ENCODE data around the gene JMJD4. TPM values are rescaled to one million over a fixed set of nuclear protein-coding genes. Genes with fewer than 3 reads are reported as not detected.

Gene JMJD4
- total and polyA plus RNA-seq, 9 of the 15 experiments (the other 6 are each of a cell fraction or from before 2014, with no cell fraction given), result 1.4 to 42.6 (median 29.2) TPM

DNA sequence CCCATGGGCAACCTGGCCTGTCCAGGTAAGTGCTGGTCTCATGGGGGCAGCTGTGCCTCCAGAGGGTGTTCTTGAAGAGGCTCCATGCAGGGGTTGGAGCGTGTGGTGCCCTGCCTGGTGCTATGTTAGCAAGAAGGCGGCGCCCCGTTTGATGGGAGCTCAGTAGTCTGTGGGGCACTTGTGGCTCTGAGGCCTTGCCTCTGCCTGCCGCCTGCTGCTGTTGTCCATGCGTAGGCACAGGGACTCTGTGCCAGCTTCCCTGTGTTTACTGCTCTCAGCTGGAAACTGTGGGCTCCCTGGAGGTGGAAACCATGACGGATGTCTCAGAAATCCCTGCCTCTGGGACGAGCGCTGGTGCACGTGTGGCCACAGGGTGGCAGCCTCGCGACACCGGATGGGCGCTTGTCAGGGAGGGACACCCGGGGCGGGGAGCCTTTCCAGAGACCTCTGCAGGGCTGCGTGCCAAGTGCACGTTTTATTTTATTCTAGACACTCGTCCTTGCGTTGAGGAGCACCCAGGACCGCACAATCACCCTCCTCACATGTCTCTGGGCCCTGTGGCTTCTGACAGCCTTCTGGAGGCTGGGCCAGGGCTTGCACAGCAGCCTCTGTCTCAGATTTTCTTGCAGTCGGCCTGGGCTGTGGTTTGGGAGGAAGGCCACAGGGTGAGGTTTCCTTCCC is 27.3 kb upstream of the JMJD4 start (continued):
- TF ChIP-seq, protein P1, sequence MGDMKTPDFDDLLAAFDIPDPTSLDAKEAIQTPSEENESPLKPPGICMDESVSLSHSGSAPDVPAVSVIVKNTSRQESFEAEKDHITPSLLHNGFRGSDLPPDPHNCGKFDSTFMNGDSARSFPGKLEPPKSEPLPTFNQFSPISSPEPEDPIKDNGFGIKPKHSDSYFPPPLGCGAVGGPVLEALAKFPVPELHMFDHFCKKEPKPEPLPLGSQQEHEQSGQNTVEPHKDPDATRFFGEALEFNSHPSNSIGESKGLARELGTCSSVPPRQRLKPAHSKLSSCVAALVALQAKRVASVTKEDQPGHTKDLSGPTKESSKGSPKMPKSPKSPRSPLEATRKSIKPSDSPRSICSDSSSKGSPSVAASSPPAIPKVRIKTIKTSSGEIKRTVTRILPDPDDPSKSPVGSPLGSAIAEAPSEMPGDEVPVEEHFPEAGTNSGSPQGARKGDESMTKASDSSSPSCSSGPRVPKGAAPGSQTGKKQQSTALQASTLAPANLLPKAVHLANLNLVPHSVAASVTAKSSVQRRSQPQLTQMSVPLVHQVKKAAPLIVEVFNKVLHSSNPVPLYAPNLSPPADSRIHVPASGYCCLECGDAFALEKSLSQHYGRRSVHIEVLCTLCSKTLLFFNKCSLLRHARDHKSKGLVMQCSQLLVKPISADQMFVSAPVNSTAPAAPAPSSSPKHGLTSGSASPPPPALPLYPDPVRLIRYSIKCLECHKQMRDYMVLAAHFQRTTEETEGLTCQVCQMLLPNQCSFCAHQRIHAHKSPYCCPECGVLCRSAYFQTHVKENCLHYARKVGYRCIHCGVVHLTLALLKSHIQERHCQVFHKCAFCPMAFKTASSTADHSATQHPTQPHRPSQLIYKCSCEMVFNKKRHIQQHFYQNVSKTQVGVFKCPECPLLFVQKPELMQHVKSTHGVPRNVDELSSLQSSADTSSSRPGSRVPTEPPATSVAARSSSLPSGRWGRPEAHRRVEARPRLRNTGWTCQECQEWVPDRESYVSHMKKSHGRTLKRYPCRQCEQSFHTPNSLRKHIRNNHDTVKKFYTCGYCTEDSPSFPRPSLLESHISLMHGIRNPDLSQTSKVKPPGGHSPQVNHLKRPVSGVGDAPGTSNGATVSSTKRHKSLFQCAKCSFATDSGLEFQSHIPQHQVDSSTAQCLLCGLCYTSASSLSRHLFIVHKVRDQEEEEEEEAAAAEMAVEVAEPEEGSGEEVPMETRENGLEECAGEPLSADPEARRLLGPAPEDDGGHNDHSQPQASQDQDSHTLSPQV (IDR thresholded peaks at IDR 0.05), result no peak
- TF ChIP-seq, protein P2, sequence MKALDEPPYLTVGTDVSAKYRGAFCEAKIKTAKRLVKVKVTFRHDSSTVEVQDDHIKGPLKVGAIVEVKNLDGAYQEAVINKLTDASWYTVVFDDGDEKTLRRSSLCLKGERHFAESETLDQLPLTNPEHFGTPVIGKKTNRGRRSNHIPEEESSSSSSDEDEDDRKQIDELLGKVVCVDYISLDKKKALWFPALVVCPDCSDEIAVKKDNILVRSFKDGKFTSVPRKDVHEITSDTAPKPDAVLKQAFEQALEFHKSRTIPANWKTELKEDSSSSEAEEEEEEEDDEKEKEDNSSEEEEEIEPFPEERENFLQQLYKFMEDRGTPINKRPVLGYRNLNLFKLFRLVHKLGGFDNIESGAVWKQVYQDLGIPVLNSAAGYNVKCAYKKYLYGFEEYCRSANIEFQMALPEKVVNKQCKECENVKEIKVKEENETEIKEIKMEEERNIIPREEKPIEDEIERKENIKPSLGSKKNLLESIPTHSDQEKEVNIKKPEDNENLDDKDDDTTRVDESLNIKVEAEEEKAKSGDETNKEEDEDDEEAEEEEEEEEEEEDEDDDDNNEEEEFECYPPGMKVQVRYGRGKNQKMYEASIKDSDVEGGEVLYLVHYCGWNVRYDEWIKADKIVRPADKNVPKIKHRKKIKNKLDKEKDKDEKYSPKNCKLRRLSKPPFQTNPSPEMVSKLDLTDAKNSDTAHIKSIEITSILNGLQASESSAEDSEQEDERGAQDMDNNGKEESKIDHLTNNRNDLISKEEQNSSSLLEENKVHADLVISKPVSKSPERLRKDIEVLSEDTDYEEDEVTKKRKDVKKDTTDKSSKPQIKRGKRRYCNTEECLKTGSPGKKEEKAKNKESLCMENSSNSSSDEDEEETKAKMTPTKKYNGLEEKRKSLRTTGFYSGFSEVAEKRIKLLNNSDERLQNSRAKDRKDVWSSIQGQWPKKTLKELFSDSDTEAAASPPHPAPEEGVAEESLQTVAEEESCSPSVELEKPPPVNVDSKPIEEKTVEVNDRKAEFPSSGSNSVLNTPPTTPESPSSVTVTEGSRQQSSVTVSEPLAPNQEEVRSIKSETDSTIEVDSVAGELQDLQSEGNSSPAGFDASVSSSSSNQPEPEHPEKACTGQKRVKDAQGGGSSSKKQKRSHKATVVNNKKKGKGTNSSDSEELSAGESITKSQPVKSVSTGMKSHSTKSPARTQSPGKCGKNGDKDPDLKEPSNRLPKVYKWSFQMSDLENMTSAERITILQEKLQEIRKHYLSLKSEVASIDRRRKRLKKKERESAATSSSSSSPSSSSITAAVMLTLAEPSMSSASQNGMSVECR (CRISPR knock-in tag; IDR thresholded peaks at IDR 0.05), result 0 out of 2 replicates have a peak, but pooled peaks have one; percentile 48
- peak; percentile 46 for TF ChIP-seq HMGN3 (IDR thresholded peaks at IDR 0.05; ENCODE audit: borderline replicate concordance, extremely low read depth, insufficient read length, low read depth, low read length)
- no peak for TF ChIP-seq POLR3G (IDR thresholded peaks at IDR 0.05; ENCODE audit: extremely low read depth, insufficient read length, insufficient replicate concordance)
- no peak for TF ChIP-seq ZNF274 (IDR thresholded peaks at IDR 0.05; ENCODE audit: borderline replicate concordance, low read depth, low read length)
- no peak for TF ChIP-seq EHMT2 (IDR thresholded peaks at IDR 0.05)
- TF ChIP-seq ZFP30 (CRISPR knock-in tag; IDR thresholded peaks at IDR 0.05; ENCODE audit: borderline replicate concordance), result no peak
- TF ChIP-seq MTA1 (IDR thresholded peaks at IDR 0.05; ENCODE audit: borderline replicate concordance), result no peak
- TF ChIP-seq ZNF551 (CRISPR knock-in tag; IDR thresholded peaks at IDR 0.05), result no peak
- TF ChIP-seq GATAD2B (IDR thresholded peaks at IDR 0.05; ENCODE audit: borderline replicate concordance), result no peak
- TF ChIP-seq ZEB2 (IDR thresholded peaks at IDR 0.05), result no peak
- TF ChIP-seq, protein P3, sequence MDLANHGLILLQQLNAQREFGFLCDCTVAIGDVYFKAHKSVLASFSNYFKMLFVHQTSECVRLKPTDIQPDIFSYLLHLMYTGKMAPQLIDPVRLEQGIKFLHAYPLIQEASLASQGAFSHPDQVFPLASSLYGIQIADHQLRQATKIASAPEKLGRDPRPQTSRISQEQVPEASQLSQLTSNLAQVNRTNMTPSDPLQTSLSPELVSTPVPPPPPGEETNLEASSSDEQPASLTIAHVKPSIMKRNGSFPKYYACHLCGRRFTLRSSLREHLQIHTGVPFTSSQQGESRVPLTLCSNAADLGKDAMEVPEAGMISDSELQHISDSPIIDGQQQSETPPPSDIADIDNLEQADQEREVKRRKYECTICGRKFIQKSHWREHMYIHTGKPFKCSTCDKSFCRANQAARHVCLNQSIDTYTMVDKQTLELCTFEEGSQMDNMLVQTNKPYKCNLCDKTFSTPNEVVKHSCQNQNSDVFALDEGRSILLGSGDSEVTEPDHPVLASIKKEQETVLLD (IDR thresholded peaks at IDR 0.05), result no peak
- TF ChIP-seq, protein P4, sequence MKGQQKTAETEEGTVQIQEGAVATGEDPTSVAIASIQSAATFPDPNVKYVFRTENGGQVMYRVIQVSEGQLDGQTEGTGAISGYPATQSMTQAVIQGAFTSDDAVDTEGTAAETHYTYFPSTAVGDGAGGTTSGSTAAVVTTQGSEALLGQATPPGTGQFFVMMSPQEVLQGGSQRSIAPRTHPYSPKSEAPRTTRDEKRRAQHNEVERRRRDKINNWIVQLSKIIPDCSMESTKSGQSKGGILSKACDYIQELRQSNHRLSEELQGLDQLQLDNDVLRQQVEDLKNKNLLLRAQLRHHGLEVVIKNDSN (CRISPR knock-in tag; IDR thresholded peaks at IDR 0.05), result peak; percentile 57; the same call in 1 of the 2 replicates
- TF ChIP-seq TEAD1 (CRISPR knock-in tag; IDR thresholded peaks at IDR 0.05), result no peak
- no peak for TF ChIP-seq ZBTB1 (CRISPR knock-in tag; IDR thresholded peaks at IDR 0.05; ENCODE audit: borderline replicate concordance, low read depth)
- TF ChIP-seq ZNF589 (CRISPR knock-in tag; IDR thresholded peaks at IDR 0.05; ENCODE audit: low read depth), result no peak
